Fibroblast of lung (primary cell): ENCODE results near the gene SHISAL2B. TPM values are rescaled to one million over a fixed set of nuclear protein-coding genes. Genes with fewer than 3 reads are reported as not detected.

Experiments used
- DNase-seq, 2 donors: peaks; one replicate each; pipeline versions ENCODE4 v3.0.0 to v3.0.0-alpha.2; 2010; ENCODE audit warnings: low read depth in 2 of 2
- H2AFZ ChIP-seq: 2 replicates; pipeline ENCODE4 v1.5.1; 2012; ENCODE audit warnings: low read length, control low read depth, inconsistent platforms
- H3K27ac ChIP-seq: 2 replicates; pipeline ENCODE4 v1.5.1; 2011; ENCODE audit warnings: low read length, control low read depth; ENCODE audit not compliant: insufficient read depth
- H3K27me3 ChIP-seq: 2 replicates; pipeline ENCODE4 v1.5.1; 2011; ENCODE audit warnings: mild to moderate bottlenecking, low read length; ENCODE audit not compliant: control insufficient read depth, insufficient read depth
- H3K36me3 ChIP-seq: 2 replicates; pipeline ENCODE4 v1.5.1; 2011; ENCODE audit warnings: low read length; ENCODE audit not compliant: control insufficient read depth, insufficient read depth
- H3K4me1 ChIP-seq: 2 replicates; pipeline ENCODE4 v1.5.1; 2011; ENCODE audit warnings: low read length; ENCODE audit not compliant: control insufficient read depth, insufficient read depth; ENCODE audit errors: extremely low read depth
- H3K4me2 ChIP-seq: 2 replicates; pipeline ENCODE4 v1.5.1; 2011; ENCODE audit warnings: low read length, control low read depth; ENCODE audit not compliant: insufficient read depth; ENCODE audit errors: extremely low read depth
- H3K4me3 ChIP-seq, 4 experiments: fragments of 200-600 bp in 1 of 4; sonication (generic) in 1 of 4; replicated peaks in 1 of 4; 2 replicates each; pipeline ENCODE4 v1.5.1; 2011 to 2016; ENCODE audit warnings: low read length in 4 of 4, low read depth in 3 of 4, mild to moderate bottlenecking in 3 of 4, control low read depth in 2 of 4, inconsistent platforms in 1 of 4, mixed read lengths in 1 of 4; ENCODE audit not compliant: insufficient read depth in 1 of 4; ENCODE audit errors: control extremely low read depth in 1 of 4
- H3K79me2 ChIP-seq: 2 replicates; pipeline ENCODE4 v1.5.1; 2012; ENCODE audit warnings: mild to moderate bottlenecking, low read length, inconsistent platforms; ENCODE audit not compliant: control insufficient read depth, insufficient read depth
- H3K9ac ChIP-seq: 2 replicates; pipeline ENCODE4 v1.5.1; 2011; ENCODE audit warnings: mild to moderate bottlenecking, low read length, control low read depth; ENCODE audit not compliant: insufficient read depth
- H3K9me3 ChIP-seq: 2 replicates; pipeline ENCODE4 v1.5.1; 2012; ENCODE audit warnings: low read depth, low read length; ENCODE audit not compliant: control insufficient read depth, insufficient read depth
- H4K20me1 ChIP-seq: 2 replicates; pipeline ENCODE4 v1.5.1; 2011; ENCODE audit warnings: low read length; ENCODE audit not compliant: control insufficient read depth, insufficient read depth; ENCODE audit errors: extremely low read depth
- EZH2 ChIP-seq: IDR thresholded peaks from 2 replicates; pipeline ENCODE4 v1.5.1; 2012; ENCODE audit warnings: low read length, control low read depth, mild to moderate bottlenecking; ENCODE audit errors: missing control alignments
- polyA minus RNA-seq: library from RNA; depleted of rRNA, polyadenylated mRNA; stranded (reverse); fragments of >200 nt; gene quantifications from 2 replicates; pipeline ENCODE4 v1.2.3, GENCODE V29; 2011; ENCODE audit warnings: low replicate concordance
- polyA plus RNA-seq, 2 donors: library from polyadenylated mRNA; depleted of rRNA in 1 of 2; stranded (reverse) in 1 of 2; unstranded in 1 of 2; fragments of >200 nt; gene quantifications; 2 replicates each; pipeline ENCODE4 v1.2.1, GENCODE V29; 2011 to 2012; ENCODE audit warnings: missing spikeins in 1 of 2
- total RNA-seq: library from RNA; depleted of rRNA; stranded (reverse); fragments of >200 nt; gene quantifications from 2 replicates; pipeline ENCODE4 v1.2.1, GENCODE V29; 2014
- TF ChIP-seq, protein P1 (sequence below), 2 donors: IDR thresholded peaks in 1 of 2; conservative IDR thresholded peaks in 1 of 2; 1 replicate in 1 of 2; 2 replicates in 1 of 2; pipeline ENCODE4 v1.5.1; 2011 to 2012; ENCODE audit warnings: low read length in 2 of 2, control low read depth in 1 of 2, inconsistent platforms in 1 of 2, low read depth in 1 of 2, mild to moderate bottlenecking in 1 of 2

Gene SHISAL2B
- total RNA-seq = not detected in 2 replicates
- polyA plus RNA-seq = not detected in 2 replicates
- polyA plus RNA-seq (2012) = not detected in 2 replicates
- polyA minus RNA-seq = not detected in 2 replicates

DNA sequence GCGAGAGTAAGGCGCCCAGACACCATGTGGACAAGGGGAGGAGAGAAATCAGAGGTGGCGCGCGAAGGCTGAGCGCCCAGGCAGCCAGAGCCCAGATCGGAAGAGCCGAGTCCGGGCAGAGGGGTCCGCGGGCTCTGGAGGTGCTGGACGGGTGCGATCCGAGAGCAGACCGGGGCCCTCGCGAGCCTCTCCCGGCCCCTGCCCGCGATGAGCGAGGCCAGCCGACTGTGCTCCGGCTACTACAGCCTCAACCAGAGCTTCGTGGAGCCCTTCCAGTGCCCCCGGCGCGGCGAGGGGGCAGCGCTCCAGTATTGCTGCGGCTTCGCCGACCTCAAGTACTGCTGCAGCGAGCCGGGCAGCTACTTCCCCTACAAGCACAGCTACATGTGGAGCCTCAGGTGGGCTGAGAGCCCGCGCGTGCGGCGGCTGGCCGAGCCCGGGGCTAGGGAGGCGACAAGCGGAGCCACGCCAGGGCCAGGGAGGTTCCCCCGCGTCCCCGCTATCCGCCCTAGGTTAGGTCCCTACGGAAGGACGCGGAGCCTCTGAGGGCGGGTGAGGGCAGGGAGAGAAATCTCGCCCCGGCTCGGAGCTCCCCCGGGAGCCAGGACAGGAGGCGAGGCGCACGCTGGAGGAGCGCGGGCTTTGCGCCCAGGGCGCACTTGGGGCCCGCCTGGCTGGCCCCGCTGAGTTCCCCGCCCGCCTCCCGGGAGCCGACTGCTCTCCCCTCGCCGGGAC lies at the start of gene SHISAL2B:
Gene SHISAL2B, plus strand, starts transcription at position 87 of the 735 bp plus-strand sequence. Its CDS starts 121 bp downstream, at position 208.
- no peaks in the 10 kb centered on the region for H3K4me1 ChIP-seq
- H3K4me3 ChIP-seq = peak within 1 kb of the TSS; percentile 3 to 35 (median 16)
- no peaks in the 10 kb centered on the region for H3K36me3 ChIP-seq
- H3K9me3 ChIP-seq = no peaks in the 10 kb centered on the region
- DNase-seq = peak; percentile 27 to 40
- no peak within 1 kb of the TSS for H3K9ac ChIP-seq
- TF ChIP-seq, protein P1, sequence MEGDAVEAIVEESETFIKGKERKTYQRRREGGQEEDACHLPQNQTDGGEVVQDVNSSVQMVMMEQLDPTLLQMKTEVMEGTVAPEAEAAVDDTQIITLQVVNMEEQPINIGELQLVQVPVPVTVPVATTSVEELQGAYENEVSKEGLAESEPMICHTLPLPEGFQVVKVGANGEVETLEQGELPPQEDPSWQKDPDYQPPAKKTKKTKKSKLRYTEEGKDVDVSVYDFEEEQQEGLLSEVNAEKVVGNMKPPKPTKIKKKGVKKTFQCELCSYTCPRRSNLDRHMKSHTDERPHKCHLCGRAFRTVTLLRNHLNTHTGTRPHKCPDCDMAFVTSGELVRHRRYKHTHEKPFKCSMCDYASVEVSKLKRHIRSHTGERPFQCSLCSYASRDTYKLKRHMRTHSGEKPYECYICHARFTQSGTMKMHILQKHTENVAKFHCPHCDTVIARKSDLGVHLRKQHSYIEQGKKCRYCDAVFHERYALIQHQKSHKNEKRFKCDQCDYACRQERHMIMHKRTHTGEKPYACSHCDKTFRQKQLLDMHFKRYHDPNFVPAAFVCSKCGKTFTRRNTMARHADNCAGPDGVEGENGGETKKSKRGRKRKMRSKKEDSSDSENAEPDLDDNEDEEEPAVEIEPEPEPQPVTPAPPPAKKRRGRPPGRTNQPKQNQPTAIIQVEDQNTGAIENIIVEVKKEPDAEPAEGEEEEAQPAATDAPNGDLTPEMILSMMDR (conservative IDR thresholded peaks at IDR 0.05 in 1 of 2, IDR thresholded peaks at IDR 0.05 in 1 of 2; ENCODE audit: low read depth in 1 of 2, low read length in 2 of 2) = no peak
- TF ChIP-seq EZH2 = no peak
- H4K20me1 ChIP-seq = no peaks in the 10 kb centered on the region
- peak within 1 kb of the TSS; percentile 79 for H3K4me2 ChIP-seq
- no peak within 1 kb of the TSS for H3K27ac ChIP-seq
- no peak within 1 kb of the TSS for H2AFZ ChIP-seq
- peaks cover 27% of the 10 kb centered on the region for H3K27me3 ChIP-seq
- H3K79me2 ChIP-seq = no peaks in the 10 kb centered on the region

DNA sequence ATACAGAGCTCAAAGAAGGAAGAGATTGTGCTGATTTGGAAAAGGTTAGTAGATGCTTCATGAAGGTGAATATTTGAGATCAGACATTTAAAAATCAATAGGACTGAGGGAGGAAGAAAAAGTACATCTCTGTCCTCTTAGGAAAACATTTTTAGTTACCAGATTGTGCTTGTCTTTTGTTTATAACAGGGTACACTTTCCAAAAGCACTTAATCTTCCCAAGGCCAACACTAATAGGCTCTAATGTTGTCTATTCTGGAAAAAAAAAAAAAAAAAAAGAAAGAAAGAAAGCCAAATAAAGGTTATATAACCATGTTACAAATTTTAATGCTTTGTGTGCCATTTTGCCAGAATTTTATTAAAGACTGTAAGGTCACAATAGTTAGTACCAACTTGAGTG lies 45.5 kb upstream of the SHISAL2B start:
- H3K9ac ChIP-seq = no peak overlapping the region
- no peaks in the 10 kb centered on the region for H4K20me1 ChIP-seq
- DNase-seq = no peak
- H3K79me2 ChIP-seq = no peaks in the 10 kb centered on the region
- H3K27ac ChIP-seq = no peak overlapping the region
- no peaks in the 10 kb centered on the region for H3K27me3 ChIP-seq
- H2AFZ ChIP-seq = no peak overlapping the region
- no peak overlapping the region for H3K4me2 ChIP-seq
- H3K4me1 ChIP-seq = no peaks in the 10 kb centered on the region
- no peaks in the 10 kb centered on the region for H3K9me3 ChIP-seq
- H3K36me3 ChIP-seq = no peaks in the 10 kb centered on the region
- no peak for TF ChIP-seq EZH2
- TF ChIP-seq, protein P1 (conservative IDR thresholded peaks at IDR 0.05 in 1 of 2, IDR thresholded peaks at IDR 0.05 in 1 of 2; ENCODE audit: low read depth in 1 of 2, low read length in 2 of 2) = no peak
- H3K4me3 ChIP-seq = no peak overlapping the region

DNA sequence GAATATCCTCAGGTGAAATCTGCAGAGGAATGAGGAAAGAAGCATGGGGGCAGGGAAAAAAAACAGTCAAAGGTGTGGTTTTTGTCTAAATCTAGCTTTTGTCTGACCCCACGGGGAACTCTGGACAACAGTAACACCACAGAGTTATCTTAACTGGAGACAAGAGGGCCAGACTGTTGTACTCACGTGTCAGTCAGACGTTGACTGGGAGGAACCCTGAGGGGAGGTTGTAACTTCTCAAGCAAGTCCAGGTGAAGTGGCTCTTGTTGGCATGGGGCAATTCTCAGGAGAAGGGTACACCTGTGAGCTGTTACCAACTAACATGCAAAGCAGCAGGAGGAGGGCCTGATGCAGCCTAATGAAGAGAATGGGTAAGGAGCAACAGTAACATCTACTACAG lies 44.1 kb upstream of the SHISAL2B start:
- Histone ChIP-seq H3K9ac (no peak overlapping the region), H4K20me1 (no peaks in the 10 kb centered on the region), H3K79me2 (no peaks in the 10 kb centered on the region), H3K9me3 (no peaks in the 10 kb centered on the region), H3K4me2 (no peak overlapping the region), H3K4me3 (no peak overlapping the region), H3K27me3 (no peaks in the 10 kb centered on the region), H2AFZ (no peak overlapping the region), H3K36me3 (no peaks in the 10 kb centered on the region), H3K27ac (no peak overlapping the region), H3K4me1 (no peaks in the 10 kb centered on the region)
- TF ChIP-seq, protein P1 (conservative IDR thresholded peaks at IDR 0.05 in 1 of 2, IDR thresholded peaks at IDR 0.05 in 1 of 2; ENCODE audit: low read depth in 1 of 2, low read length in 2 of 2) = no peak
- no peak for TF ChIP-seq EZH2
- no peak for DNase-seq
